ENCODE measurements around the gene ATP8B3. TPM values are rescaled to one million over a fixed set of nuclear protein-coding genes. Genes with fewer than 3 reads are reported as not detected.

Gene ATP8B3
- total and polyA plus RNA-seq, 9 of the 15 experiments (the other 6 are each of a cell fraction or from before 2014, with no cell fraction given), result 1.2 to 12.3 (median 3.8) TPM

- no TSS peak for BruUV-seq (replicated peaks)
- H4K20me1 ChIP-seq (replicated peaks; ENCODE audit: control insufficient read depth, insufficient read depth, low read length), result peaks cover 30% of the 10 kb centered on the region
- ChIA-PET CTCF (ENCODE audit: low intra/inter-chr PET ratio) (no interaction called here), POLR2A (no interaction called here)
- no peaks in the 10 kb centered on the region for H3K9me3 ChIP-seq (replicated peaks; ENCODE audit: control insufficient read depth, insufficient read depth, low read depth, low read length)
- H3K4me1 ChIP-seq (replicated peaks in 1 of 2; ENCODE audit: control insufficient read depth in 2 of 2, insufficient read depth in 2 of 2, low read length in 2 of 2), result peaks cover 53 to 83% of the 10 kb centered on the region in 2 experiments
- intact Hi-C loops (cut with micrococcal nuclease), result no loop called here
- H3K4me3 ChIP-seq, result peak overlapping the region; percentile 95; the same call in 1 of the 2 replicates
- H3K27ac ChIP-seq (ENCODE audit: extremely low read depth, low read depth, low read length), result peak overlapping the region; percentile 58; the same call in 1 of the 3 replicates
- peak overlapping the region; percentile 82 for H3K4me2 ChIP-seq (ENCODE audit: insufficient read depth, low read length)
- ATAC-seq (no peak), FAIRE-seq (peak; percentile 70), DNase-seq (ENCODE audit: extremely low read depth in 1 of 4, low spot score in 3 of 4) (peak in 1 of 4 experiments; percentile 54)
- H3K79me2 ChIP-seq (ENCODE audit: control insufficient read depth, insufficient read depth, low read length), result peaks cover 86% of the 10 kb centered on the region
- H3K9ac ChIP-seq (ENCODE audit: insufficient read depth in 1 of 2, low read depth in 2 of 2, low read length in 2 of 2), result peak overlapping the region in 1 of 2 experiments; percentile 97; a peak in 2 of 4 replicates
- peaks cover 2% of the 10 kb centered on the region; the same call in 1 of the 3 replicates for H3K36me3 ChIP-seq (ENCODE audit: control insufficient read depth, insufficient read depth, low read length)
- no peak overlapping the region for H2AFZ ChIP-seq (ENCODE audit: low read depth, low read length)
- WGBS (ENCODE audit: insufficient coverage, low coverage, missing lambda C conversion rate), result 12% methylated on average over 12 of the region's 18 CpGs
- H3K27me3 ChIP-seq (ENCODE audit: control insufficient read depth in 2 of 2, insufficient read depth in 2 of 2, low read length in 2 of 2), result no peaks in the 10 kb centered on the region
- in situ Hi-C loops (cut with MboI), result no loop called here
- H3K9me1 ChIP-seq (ENCODE audit: control insufficient read depth, insufficient read depth, low read length), result peaks cover 5% of the 10 kb centered on the region
- no peak for TF ChIP-seq KHSRP (IDR thresholded peaks at IDR 0.05)
- TF ChIP-seq CHAMP1 (IDR thresholded peaks at IDR 0.05), result no peak
- TF ChIP-seq KAT7 (CRISPR knock-in tag; IDR thresholded peaks at IDR 0.05; ENCODE audit: borderline replicate concordance), result 0 out of 2 replicates have a peak, but pooled peaks have one; percentile 5
- TF ChIP-seq ZNF212 (CRISPR knock-in tag; IDR thresholded peaks at IDR 0.05), result no peak
- peak; percentile 30; the same call in 1 of the 2 replicates for TF ChIP-seq ZEB2 (IDR thresholded peaks at IDR 0.05)
- TF ChIP-seq MITF (IDR thresholded peaks at IDR 0.05), result no peak
- no peak for TF ChIP-seq ZNF518B (CRISPR knock-in tag; IDR thresholded peaks at IDR 0.05)
- no peak for TF ChIP-seq ZSCAN29 (IDR thresholded peaks at IDR 0.05)
- TF ChIP-seq CTBP1 (IDR thresholded peaks at IDR 0.05; ENCODE audit: borderline replicate concordance), result no peak
- peak; percentile 38; the same call in 1 of the 2 replicates for TF ChIP-seq BCOR (IDR thresholded peaks at IDR 0.05)
- TF ChIP-seq RCOR1 (IDR thresholded peaks at IDR 0.05; ENCODE audit: borderline replicate concordance in 1 of 2, low read depth in 2 of 2, low read length in 2 of 2), result no peak
- no peak for TF ChIP-seq SRSF7 (optimal IDR thresholded peaks at IDR 0.05; ENCODE audit: low read depth, low read length)
- TF ChIP-seq TAF9B (IDR thresholded peaks at IDR 0.05; ENCODE audit: partially characterized antibody), result no peak
- 0 out of 4 replicates have a peak, but pooled peaks of 1 of the 2 experiments have one; percentile 39 for TF ChIP-seq HDAC1 (IDR thresholded peaks at IDR 0.05)
- no peak for TF ChIP-seq HLTF (IDR thresholded peaks at IDR 0.05)
Observed at GRCh38 chr19:1859331-1859781, 47.3 kb upstream of the ATP8B3 start.
